Mesothelial cell of epicardium (in vitro differentiated cells): ENCODE measurements around the gene ZNF492. TPM values are rescaled to one million over a fixed set of nuclear protein-coding genes. Genes with fewer than 3 reads are reported as not detected.

ENCODE experiments used
- DNase-seq, 2 experiments: peaks; one replicate each; pipeline ENCODE4 v3.0.0; 2021; ENCODE audit warnings: low spot score in 2 of 2; ENCODE audit not compliant: unreplicated experiment in 2 of 2
- H3K27ac Mint-ChIP-seq: 2 replicates; pipeline ENCODE4 v1.8.0; 2021; ENCODE audit warnings: mixed read lengths
- H3K27me3 Mint-ChIP-seq: 2 replicates; pipeline ENCODE4 v1.8.0; 2021; ENCODE audit warnings: low read depth, mixed read lengths
- H3K36me3 Mint-ChIP-seq: 2 replicates; pipeline ENCODE4 v1.8.0; 2021; ENCODE audit warnings: mixed read lengths
- H3K4me1 Mint-ChIP-seq: 2 replicates; pipeline ENCODE4 v1.8.0; 2021; ENCODE audit warnings: mixed read lengths
- H3K4me3 Mint-ChIP-seq: 2 replicates; pipeline ENCODE4 v1.8.0; 2021; ENCODE audit warnings: mild to moderate bottlenecking, moderate library complexity, mixed read lengths
- H3K9me3 Mint-ChIP-seq: 2 replicates; pipeline ENCODE4 v1.8.0; 2021; ENCODE audit warnings: mixed read lengths
- CTCF ChIP-seq: fragments of 200-600 bp; sonication (generic); IDR thresholded peaks from one replicate; pipeline ENCODE4 v1.5.0; 2021; ENCODE audit warnings: antibody characterized with exemption; ENCODE audit not compliant: unreplicated experiment
- total RNA-seq: library from RNA; stranded (reverse); gene quantifications from 3 replicates; pipeline ENCODE4 v1.2.1, GENCODE V29; 2021

Gene ZNF492
- total RNA-seq, 1 donor from 2014 or later = not detected

- peaks cover 12% of the 10 kb centered on the region for H3K36me3 Mint-ChIP-seq
- no peak for TF ChIP-seq CTCF
- H3K9me3 Mint-ChIP-seq = peaks cover 48% of the 10 kb centered on the region
- H3K27ac Mint-ChIP-seq = no peak overlapping the region
- DNase-seq = no peak
- no peaks in the 10 kb centered on the region for H3K27me3 Mint-ChIP-seq
- H3K4me1 Mint-ChIP-seq = no peaks in the 10 kb centered on the region
- H3K4me3 Mint-ChIP-seq = no peak overlapping the region
These were observed 31.4 kb upstream of the ZNF492 start for GRCh38 chr19:22602631-22603272.

- TF ChIP-seq CTCF = no peak
- Mint-ChIP-seq H3K36me3 (peaks cover 12% of the 10 kb centered on the region), H3K4me3 (no peak overlapping the region), H3K27me3 (no peaks in the 10 kb centered on the region), H3K27ac (no peak overlapping the region), H3K4me1 (no peaks in the 10 kb centered on the region), H3K9me3 (peaks cover 43% of the 10 kb centered on the region)
- no peak for DNase-seq
These were observed 30.3 kb upstream of the ZNF492 start for GRCh38 chr19:22603518-22604440.

GRCh38 chr19:22604571-22605274 lies 29.4 kb upstream of the ZNF492 start:
- Mint-ChIP-seq H3K36me3 (peaks cover 12% of the 10 kb centered on the region), H3K27me3 (no peaks in the 10 kb centered on the region), H3K9me3 (peaks cover 42% of the 10 kb centered on the region), H3K27ac (no peak overlapping the region), H3K4me1 (no peaks in the 10 kb centered on the region), H3K4me3 (no peak overlapping the region)
- no peak for TF ChIP-seq CTCF
- no peak for DNase-seq

GRCh38 chr19:22605275-22606211 lies 28.6 kb upstream of the ZNF492 start:
- no peak for TF ChIP-seq CTCF
- DNase-seq = no peak
- Mint-ChIP-seq H3K27ac (no peak overlapping the region), H3K4me3 (no peak overlapping the region), H3K9me3 (peaks cover 47% of the 10 kb centered on the region), H3K27me3 (no peaks in the 10 kb centered on the region), H3K4me1 (no peaks in the 10 kb centered on the region), H3K36me3 (peaks cover 10% of the 10 kb centered on the region)

- H3K4me3 Mint-ChIP-seq = no peak overlapping the region
- peaks cover 49% of the 10 kb centered on the region for H3K9me3 Mint-ChIP-seq
- DNase-seq = no peak
- no peak for TF ChIP-seq CTCF
- H3K27ac Mint-ChIP-seq = no peak overlapping the region
- H3K4me1 Mint-ChIP-seq = no peaks in the 10 kb centered on the region
- H3K27me3 Mint-ChIP-seq = no peaks in the 10 kb centered on the region
- peaks cover 9% of the 10 kb centered on the region for H3K36me3 Mint-ChIP-seq
These were observed 27.9 kb upstream of the ZNF492 start for GRCh38 chr19:22606212-22606553.
